GM15510 (cell line): Measurements from ENCODE around the gene COA1.

ENCODE experiments used
- POLR2A ChIP-seq: IDR thresholded peaks from 3 replicates; pipeline ENCODE4 v1.6.1; 2011; ENCODE audit warnings: borderline replicate concordance; ENCODE audit not compliant: insufficient read length; ENCODE audit errors: extremely low read depth

The COA1 gene

DNA sequence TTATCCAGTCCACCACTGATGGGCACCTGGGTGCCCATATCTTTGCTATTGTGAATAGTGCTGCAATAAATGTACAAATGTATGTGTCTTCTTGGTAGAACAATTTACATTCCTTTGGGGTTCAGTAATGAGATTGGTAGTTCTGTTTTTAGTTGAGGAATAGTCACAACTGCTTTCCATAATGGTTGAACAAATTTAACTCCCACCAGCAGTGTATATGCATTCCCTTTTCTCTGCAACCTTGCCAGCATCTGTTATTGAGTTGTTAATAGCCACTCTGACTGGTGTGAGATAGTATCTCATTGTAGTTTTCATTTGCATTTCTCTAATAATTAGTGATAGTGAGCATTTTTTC is 27.8 kb downstream of the COA1 start:
- no peak for TF ChIP-seq POLR2A

DNA sequence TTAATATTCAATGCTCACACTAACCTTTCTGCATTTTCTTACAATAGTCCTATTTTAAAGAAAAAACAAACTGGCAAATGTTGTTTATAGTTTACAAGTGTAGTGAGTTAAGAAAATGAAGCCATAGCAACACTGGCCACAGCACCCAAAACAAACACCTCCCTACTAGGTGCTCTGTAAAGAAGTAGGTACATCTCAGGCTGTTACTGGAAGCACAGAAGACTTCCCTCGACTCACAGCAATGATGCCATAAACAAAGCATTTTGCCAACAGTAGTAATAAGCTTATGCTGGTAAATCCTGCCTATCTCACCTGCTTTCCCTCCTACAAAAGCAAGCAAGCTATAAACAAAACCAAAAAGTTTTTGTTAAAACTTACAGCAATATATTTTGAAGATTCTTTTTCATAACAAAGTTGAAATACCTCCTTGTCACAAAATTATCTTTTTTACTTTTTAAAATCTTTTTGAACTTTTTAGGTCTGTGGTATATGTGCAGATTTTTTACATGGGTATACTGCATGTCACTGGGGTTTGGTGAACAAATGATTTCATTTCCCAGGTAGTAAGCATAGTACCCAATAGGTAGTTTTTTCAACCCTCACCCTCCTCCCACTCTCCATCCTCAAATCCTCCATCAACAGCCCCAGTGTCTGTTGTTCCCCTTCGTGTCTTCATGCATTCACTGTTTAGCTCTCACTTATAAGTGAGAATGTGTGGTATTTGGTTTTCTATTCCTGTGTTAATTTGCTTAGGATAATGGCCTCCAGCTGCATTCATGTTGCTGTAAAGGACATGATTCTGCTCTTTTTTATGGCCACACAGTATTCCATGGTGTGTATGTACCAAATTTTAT is 28.4 kb downstream of the COA1 start:
- no peak for TF ChIP-seq POLR2A

DNA sequence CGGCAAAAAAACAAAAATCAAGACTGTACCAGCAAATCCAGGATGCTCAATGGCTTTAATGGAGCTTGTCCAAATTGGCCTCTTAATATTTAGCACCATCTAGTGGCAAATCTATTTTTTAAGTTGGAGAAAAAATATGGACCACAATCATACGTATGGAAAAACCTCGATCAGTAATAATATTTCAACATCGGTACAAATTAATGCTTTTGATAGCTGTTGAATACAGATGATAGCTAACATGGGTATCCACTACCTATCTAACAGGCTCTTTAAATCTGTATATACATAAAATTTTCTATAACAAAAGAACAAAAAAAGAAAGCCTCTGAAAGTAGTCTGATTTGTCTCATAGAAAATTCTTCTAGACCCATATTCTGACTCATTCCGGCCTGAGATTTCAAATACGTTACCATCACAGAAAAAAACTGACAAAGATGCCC is 29.2 kb downstream of the COA1 start:
- no peak for TF ChIP-seq POLR2A

DNA sequence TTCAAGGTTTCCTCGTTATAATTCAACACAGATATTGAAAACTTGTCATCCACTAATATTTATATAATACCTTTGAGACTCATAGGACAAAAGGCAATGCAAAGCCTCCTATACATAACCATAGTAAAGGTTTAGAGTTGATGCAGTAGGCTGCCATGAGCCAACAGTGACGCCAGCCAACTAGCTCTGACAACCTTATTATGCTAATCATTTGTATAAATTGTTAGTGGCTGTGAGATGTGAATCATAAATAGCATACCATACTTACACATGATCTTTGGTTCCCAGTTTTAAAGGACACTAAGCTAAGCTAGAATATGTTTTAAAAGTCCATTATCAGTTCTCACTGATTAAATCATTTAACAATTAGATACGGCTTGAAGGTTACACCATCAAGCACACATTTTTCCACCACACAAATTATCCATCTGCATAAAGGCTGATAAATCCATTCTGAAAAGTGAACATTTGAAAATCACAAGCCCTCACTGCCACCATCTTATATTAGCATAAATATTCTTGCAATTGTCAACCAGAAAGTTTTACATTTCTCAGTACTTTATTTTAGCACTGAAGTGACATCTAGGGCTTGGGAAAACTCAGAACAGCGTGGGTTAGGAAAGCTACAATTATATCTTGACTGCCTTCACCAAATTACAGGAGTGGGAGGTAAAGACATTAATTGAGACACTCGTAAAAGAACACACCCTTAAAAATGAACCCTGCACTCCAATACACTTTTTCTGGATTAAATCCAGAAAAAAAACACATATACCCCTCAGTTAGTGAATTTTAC is 30.7 kb downstream of the COA1 start:
- TF ChIP-seq POLR2A: no peak

DNA sequence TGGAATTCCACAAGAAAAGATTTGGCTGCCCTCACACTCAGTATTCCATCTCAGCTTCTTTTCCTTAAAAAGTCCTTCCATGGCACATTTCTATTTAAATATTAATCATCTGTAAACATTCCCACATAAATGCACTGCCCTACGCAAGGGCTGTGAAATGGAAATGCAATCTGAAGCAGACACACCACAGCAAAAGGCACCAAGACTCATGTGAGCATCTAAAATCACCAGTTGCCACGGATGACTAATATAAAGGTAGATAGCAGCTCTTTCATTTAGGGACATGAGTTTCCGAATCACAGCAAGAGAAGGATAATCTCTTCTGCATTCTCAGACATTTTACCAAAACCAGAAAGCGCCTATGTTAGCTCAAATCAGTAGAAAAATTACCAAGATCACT is 31.6 kb downstream of the COA1 start:
- no peak for TF ChIP-seq POLR2A

DNA sequence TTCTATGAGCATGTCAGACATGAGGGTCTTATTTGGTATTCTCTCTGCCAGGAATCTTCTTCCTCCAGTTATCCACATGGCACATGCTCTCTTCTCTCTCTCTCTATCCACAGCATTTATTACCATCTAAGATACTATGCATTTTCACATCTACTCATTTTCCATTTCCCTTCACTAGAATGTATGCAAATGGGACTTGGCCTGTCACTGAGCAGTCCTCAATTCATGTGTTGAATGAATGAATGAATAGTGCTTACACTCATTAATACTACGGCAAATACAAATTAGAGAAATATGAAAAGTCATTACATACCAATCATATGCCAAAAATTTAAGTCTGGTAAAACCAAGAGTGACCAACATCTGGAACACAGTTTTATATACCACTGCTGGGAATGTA is 34.0 kb downstream of the COA1 start:
- TF ChIP-seq POLR2A: no peak

DNA sequence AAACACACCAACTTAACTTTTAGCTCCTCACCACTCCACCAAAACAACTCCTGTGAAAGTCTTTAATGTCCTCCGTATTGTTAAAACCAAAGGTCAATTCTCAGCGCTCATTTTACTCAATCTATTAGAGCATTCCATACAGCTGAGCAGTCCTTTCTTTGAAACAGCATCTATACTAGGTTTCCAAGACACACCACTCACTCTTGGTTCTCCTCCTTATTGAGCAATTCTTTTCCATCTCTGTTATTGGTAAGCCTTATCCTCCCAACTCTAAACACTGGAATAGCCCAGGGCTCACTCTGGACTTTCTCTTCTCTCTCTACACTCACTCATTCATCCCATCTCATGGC is 34.9 kb downstream of the COA1 start:
- TF ChIP-seq POLR2A: no peak

DNA sequence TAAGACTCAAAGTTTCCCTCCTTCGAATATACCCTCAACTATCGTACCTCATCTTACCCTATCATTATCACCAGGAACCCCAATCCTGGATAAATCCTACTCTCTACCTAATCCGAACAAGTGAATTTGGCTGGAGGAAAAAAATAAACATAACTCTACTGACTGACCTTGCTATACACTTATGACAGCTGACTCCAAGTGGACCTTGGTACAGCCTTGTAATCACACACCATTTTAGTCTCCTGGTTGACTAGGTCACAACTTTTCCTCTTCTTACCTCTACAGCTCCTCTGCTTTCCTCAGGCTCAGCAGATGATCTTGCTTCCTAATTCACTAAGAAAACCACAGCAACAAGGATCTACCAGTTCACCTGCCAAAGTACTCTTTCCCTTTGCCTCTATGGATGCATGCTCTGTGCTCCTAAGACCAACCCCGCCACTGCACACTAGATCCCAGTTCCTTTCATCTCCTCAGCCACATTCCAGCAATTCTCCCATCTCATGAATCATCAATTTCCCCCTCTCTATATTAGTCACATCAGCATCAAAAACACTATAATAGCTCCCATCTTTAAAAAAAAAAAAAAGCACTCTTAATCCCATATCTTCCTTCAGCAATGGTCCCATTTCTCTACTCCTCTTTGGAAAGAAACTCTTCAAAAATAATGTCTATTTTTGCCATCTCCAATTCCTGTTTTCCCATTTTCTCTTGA is 35.5 kb downstream of the COA1 start:
- no peak for TF ChIP-seq POLR2A

DNA sequence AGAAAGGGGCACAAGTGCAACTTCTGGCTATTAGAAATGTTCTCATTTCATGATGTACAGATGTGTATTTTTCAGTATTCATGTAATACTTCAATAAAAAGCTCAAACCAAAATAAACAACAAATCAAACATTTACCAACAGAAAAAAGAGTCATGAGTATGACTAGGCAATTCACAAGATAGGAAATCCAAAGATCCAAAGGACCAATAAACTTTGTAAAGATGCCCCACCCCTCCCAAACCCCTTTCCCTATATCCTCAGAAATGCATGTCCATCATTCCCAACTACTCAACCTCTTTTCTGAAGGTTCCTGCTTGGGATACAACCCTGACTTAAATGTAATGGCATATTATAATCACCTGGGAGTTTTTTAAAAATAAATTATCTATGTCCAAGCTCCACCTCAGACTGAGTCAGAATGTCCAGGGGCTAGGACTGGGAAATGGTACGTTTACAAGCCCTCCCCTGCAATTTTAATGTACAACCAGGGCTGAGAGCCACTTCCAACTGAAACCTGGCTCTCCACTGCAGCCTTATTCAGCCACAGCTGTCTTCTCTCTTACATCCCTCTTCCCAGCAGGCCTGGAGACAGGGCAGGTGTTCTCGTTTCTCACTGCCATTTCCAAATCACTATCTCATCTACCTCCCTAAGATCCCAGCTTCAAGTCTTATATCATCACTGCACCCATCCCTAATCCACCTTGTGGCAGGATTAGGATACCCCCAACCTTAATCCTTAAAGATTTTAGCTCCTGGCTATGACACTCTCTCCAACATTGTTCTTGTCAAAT is 36.5 kb downstream of the COA1 start:
- no peak for TF ChIP-seq POLR2A

DNA sequence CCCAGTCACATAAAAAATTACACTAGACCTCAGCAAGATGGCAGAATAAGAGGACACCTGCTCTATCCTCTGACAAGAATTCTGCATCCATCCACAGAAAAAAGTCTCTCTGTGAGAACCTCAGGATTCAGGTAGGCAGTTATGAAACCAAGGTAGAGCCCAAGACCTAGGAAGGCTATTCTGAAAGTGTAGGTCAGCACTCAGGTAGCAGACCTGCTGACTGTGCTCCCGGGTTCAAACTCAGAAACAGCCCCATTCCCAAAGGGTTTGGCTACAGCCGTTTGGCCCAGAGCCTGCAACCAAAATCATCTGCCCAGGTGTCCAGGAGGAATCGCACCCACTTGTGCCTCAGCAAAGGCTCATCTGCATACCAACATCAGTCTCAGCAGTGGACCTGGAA is 37.7 kb downstream of the COA1 start:
- TF ChIP-seq POLR2A: no peak

DNA sequence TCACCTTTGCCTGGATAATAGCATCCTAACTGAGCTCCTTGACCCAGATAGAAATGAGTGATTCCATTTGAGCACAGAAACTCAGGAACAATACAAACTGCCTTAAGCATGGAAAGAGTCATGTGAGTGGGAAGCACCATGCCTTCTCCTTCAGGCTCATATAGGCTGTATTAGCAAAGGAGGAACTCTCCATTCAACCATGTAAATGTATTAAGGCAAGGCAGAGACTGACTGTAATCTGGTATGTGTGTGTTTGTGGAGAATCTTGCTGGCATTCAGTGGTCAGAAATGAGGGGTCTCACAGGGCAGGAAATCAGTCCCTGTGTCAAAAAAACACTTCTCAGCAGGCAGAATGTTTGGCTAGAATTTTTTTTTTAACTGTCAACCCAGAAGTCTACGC is 40.2 kb downstream of the COA1 start:
- no peak for TF ChIP-seq POLR2A

DNA sequence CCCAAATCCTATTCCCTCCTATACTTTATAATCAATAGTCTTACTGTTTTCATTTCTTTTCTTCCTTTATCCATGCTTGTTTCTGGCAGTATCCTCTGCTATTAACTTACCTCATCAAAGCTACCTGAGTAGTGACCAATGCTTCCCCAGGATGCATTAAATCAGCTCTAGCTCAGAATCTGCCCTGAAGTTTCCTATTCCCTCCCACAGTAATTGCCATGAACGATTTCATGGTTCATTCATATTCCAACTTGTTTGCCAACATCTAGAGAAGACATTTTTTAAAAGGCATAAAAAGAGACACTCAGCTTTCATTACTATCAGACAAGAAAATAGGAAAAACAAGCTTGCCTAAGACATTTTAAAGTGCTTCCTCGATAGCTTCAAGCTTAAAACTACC is 42.3 kb downstream of the COA1 start:
- TF ChIP-seq POLR2A: no peak

DNA sequence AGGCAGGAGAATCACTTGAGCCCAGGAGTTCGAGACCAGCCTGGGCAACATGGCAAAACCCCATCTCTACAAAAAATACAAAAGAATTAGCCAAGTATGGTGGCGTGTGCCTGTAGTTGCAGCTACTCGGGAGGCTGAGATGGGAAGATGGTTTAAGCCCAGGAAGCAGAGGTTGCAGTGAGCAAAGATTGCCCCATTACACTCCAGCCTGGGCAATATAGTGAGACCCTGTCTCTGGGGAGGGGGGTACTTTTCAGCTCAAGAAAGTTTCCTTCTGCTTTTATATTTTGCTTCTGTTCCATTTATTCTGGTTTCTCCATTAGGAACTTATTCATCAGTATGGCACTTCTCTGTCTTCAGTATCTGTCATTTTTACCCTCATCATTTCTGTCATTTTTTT is 48.6 kb downstream of the COA1 start:
- TF ChIP-seq POLR2A: no peak

DNA sequence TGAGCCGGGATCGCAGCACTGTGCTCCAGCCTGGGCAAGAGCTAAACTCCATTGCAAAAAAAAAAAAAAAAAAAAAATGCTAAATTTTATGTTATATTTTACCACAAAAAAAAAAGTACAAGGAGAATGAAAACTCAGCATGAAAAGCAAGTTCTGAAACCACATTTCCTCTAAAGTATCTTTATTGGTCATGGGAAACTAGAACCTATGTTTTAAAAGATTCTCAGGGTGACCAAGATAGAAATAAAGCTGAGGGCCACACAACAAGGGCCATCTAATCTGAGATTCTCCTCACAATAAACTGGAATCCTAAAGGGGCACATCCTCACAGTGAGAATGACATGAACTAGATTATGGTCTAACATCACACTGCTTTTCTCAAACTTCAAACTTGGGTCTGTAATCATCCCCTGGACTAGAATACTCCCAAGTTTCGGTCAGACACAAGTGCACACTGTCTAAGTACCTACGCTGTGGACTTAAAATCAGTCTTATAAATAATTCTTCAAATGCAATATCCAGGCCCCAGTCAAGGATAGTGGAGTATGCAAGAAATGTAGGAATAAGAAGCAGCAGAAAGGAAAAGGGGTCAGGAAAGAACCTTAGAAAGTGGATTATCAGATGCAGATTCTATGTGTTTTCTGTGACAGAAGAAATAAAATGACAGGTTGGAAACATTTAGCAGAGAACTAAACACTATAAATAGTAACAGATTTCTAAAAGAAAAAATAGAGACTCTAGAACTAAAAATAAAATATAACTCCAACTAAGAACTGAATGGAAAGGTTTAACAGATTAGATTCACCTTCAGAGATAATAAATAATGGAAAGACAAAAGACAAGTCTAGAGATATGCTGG is 49.9 kb downstream of the COA1 start:
- TF ChIP-seq POLR2A: no peak
